ENCODE data around the gene AK1. TPM values are rescaled to one million over a fixed set of nuclear protein-coding genes. Genes with fewer than 3 reads are reported as not detected.

Gene AK1
- total and polyA plus RNA-seq, 9 of the 15 experiments (the other 6 are each of a cell fraction or from before 2014, with no cell fraction given): 10.1 to 71.8 (median 39.0) TPM

DNA sequence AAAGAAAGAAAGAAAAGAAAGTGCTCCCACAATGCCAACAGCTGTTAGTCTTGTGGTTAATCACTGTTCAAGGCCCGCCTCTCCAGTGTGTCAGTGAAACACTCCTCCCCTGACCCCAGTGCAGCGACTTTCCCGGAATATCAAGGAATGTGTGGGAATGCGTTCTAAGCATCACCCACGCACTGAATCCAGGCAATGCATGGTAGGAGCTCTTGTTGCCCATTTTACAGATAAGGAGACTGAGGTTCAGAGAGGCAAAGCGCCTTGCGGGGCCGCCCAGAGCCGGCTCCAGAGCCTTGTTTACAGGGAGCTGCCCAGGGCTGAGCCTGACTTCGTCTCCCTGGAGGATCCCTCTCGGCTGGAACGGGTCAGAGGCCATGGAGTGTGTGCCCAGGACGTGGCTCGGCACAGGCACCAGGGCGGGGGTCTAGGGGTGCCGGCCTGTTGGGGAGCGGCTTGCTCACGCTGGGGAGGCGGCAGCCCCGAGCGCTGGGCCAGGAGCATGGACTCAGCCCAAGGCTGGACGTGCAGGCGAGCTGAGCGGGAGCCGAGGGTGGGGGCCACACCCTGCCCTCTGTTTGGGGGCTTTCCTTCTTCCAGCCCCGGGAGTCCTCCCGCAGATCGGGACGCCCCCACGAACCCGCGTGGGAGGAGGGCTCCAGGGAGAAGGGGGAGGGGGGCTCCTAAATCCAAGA, 21.1 kb upstream of the AK1 start (continued):
- TF ChIP-seq, protein P1, sequence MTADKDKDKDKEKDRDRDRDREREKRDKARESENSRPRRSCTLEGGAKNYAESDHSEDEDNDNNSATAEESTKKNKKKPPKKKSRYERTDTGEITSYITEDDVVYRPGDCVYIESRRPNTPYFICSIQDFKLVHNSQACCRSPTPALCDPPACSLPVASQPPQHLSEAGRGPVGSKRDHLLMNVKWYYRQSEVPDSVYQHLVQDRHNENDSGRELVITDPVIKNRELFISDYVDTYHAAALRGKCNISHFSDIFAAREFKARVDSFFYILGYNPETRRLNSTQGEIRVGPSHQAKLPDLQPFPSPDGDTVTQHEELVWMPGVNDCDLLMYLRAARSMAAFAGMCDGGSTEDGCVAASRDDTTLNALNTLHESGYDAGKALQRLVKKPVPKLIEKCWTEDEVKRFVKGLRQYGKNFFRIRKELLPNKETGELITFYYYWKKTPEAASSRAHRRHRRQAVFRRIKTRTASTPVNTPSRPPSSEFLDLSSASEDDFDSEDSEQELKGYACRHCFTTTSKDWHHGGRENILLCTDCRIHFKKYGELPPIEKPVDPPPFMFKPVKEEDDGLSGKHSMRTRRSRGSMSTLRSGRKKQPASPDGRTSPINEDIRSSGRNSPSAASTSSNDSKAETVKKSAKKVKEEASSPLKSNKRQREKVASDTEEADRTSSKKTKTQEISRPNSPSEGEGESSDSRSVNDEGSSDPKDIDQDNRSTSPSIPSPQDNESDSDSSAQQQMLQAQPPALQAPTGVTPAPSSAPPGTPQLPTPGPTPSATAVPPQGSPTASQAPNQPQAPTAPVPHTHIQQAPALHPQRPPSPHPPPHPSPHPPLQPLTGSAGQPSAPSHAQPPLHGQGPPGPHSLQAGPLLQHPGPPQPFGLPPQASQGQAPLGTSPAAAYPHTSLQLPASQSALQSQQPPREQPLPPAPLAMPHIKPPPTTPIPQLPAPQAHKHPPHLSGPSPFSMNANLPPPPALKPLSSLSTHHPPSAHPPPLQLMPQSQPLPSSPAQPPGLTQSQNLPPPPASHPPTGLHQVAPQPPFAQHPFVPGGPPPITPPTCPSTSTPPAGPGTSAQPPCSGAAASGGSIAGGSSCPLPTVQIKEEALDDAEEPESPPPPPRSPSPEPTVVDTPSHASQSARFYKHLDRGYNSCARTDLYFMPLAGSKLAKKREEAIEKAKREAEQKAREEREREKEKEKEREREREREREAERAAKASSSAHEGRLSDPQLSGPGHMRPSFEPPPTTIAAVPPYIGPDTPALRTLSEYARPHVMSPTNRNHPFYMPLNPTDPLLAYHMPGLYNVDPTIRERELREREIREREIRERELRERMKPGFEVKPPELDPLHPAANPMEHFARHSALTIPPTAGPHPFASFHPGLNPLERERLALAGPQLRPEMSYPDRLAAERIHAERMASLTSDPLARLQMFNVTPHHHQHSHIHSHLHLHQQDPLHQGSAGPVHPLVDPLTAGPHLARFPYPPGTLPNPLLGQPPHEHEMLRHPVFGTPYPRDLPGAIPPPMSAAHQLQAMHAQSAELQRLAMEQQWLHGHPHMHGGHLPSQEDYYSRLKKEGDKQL (CRISPR knock-in tag; IDR thresholded peaks at IDR 0.05; ENCODE audit: borderline replicate concordance): no peak
- TF ChIP-seq STAT5A (IDR thresholded peaks at IDR 0.05; ENCODE audit: borderline replicate concordance, low read length) (no peak), ZNF583 (CRISPR knock-in tag; IDR thresholded peaks at IDR 0.05) (no peak), SIX5 (IDR thresholded peaks at IDR 0.05; ENCODE audit: borderline replicate concordance in 1 of 2, insufficient read depth in 1 of 2, low read depth in 1 of 2, low read length in 2 of 2) (no peak), HDAC8 (tag; IDR thresholded peaks at IDR 0.05) (no peak), TCFL5 (CRISPR knock-in tag; conservative IDR thresholded peaks at IDR 0.05) (no peak), MYBL2 (IDR thresholded peaks at IDR 0.05; ENCODE audit: low read depth) (no peak), MYBL2 (CRISPR knock-in tag; IDR thresholded peaks at IDR 0.05; ENCODE audit: borderline replicate concordance) (no peak), CAMTA2 (CRISPR knock-in tag; conservative IDR thresholded peaks at IDR 0.05) (no peak)
- TF ChIP-seq, protein P2, sequence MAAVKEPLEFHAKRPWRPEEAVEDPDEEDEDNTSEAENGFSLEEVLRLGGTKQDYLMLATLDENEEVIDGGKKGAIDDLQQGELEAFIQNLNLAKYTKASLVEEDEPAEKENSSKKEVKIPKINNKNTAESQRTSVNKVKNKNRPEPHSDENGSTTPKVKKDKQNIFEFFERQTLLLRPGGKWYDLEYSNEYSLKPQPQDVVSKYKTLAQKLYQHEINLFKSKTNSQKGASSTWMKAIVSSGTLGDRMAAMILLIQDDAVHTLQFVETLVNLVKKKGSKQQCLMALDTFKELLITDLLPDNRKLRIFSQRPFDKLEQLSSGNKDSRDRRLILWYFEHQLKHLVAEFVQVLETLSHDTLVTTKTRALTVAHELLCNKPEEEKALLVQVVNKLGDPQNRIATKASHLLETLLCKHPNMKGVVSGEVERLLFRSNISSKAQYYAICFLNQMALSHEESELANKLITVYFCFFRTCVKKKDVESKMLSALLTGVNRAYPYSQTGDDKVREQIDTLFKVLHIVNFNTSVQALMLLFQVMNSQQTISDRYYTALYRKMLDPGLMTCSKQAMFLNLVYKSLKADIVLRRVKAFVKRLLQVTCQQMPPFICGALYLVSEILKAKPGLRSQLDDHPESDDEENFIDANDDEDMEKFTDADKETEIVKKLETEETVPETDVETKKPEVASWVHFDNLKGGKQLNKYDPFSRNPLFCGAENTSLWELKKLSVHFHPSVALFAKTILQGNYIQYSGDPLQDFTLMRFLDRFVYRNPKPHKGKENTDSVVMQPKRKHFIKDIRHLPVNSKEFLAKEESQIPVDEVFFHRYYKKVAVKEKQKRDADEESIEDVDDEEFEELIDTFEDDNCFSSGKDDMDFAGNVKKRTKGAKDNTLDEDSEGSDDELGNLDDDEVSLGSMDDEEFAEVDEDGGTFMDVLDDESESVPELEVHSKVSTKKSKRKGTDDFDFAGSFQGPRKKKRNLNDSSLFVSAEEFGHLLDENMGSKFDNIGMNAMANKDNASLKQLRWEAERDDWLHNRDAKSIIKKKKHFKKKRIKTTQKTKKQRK (IDR thresholded peaks at IDR 0.05; ENCODE audit: borderline replicate concordance, low read depth, low read length): no peak
- TF ChIP-seq, protein P3, sequence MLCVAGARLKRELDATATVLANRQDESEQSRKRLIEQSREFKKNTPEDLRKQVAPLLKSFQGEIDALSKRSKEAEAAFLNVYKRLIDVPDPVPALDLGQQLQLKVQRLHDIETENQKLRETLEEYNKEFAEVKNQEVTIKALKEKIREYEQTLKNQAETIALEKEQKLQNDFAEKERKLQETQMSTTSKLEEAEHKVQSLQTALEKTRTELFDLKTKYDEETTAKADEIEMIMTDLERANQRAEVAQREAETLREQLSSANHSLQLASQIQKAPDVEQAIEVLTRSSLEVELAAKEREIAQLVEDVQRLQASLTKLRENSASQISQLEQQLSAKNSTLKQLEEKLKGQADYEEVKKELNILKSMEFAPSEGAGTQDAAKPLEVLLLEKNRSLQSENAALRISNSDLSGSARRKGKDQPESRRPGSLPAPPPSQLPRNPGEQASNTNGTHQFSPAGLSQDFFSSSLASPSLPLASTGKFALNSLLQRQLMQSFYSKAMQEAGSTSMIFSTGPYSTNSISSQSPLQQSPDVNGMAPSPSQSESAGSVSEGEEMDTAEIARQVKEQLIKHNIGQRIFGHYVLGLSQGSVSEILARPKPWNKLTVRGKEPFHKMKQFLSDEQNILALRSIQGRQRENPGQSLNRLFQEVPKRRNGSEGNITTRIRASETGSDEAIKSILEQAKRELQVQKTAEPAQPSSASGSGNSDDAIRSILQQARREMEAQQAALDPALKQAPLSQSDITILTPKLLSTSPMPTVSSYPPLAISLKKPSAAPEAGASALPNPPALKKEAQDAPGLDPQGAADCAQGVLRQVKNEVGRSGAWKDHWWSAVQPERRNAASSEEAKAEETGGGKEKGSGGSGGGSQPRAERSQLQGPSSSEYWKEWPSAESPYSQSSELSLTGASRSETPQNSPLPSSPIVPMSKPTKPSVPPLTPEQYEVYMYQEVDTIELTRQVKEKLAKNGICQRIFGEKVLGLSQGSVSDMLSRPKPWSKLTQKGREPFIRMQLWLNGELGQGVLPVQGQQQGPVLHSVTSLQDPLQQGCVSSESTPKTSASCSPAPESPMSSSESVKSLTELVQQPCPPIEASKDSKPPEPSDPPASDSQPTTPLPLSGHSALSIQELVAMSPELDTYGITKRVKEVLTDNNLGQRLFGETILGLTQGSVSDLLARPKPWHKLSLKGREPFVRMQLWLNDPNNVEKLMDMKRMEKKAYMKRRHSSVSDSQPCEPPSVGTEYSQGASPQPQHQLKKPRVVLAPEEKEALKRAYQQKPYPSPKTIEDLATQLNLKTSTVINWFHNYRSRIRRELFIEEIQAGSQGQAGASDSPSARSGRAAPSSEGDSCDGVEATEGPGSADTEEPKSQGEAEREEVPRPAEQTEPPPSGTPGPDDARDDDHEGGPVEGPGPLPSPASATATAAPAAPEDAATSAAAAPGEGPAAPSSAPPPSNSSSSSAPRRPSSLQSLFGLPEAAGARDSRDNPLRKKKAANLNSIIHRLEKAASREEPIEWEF (CRISPR knock-in tag; IDR thresholded peaks at IDR 0.05): no peak
- TF ChIP-seq, protein P4, sequence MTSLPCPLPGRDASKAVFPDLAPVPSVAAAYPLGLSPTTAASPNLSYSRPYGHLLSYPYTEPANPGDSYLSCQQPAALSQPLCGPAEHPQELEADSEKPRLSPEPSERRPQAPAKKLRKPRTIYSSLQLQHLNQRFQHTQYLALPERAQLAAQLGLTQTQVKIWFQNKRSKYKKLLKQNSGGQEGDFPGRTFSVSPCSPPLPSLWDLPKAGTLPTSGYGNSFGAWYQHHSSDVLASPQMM (CRISPR knock-in tag; IDR thresholded peaks at IDR 0.05): no peak
